A549 (cell line): ENCODE measurements around the gene TPBGL. TPM values are rescaled to one million over a fixed set of nuclear protein-coding genes. Genes with fewer than 3 reads are reported as not detected.

ENCODE experiments used
- ATAC-seq, 2 experiments: fragments of 200-7000 bp in 1 of 2; fragments of >200 bp in 1 of 2; cut with Nextera tagmentation in 1 of 2; cut with Tn5 transposase in 1 of 2; 3 replicates each; pipeline versions ENCODE4 v1.8.0 to v1.9.1; 2018 to 2020; ENCODE audit warnings: mild to moderate bottlenecking in 1 of 2, moderate library complexity in 1 of 2
- CTCF ChIA-PET: fragments of 300-600 bp; sonication (Branson Sonifier 250); formaldehyde crosslinking; extraction: SDS; loops from one replicate; lab custom pipeline; 2021; ENCODE audit warnings: antibody characterized with exemption, inconsistent platforms; lab: Yijun Ruan, JAX
- POLR2A ChIA-PET: fragments of 350-600 bp; formaldehyde crosslinking; extraction: SDS; loops from one replicate; lab custom pipeline; 2021; ENCODE audit warnings: antibody characterized with exemption, inconsistent platforms; lab: Yijun Ruan, JAX
- DNase-seq, 2 experiments: peaks; one replicate each; pipeline versions ENCODE4 v3.0.0 to v3.0.0-alpha.2; 2011 to 2016; ENCODE audit warnings: low read depth in 1 of 2, low spot score in 1 of 2
- FAIRE-seq: peaks from 2 replicates; lab custom pipeline; 2011; peaks lifted over from hg19 to GRCh38; lab: Jason Lieb, UNC
- H3K27ac ChIP-seq, 2 experiments: fragments of >200 bp; sonication (Bioruptor Twin); formaldehyde crosslinking; 3 replicates each; pipeline ENCODE4 v1.5.1; 2016 to 2017
- H3K4me1 ChIP-seq: fragments of >200 bp; sonication (Bioruptor Twin); formaldehyde crosslinking; 3 replicates; pipeline ENCODE4 v1.6.1; 2016
- H3K4me2 ChIP-seq: fragments of >200 bp; sonication (Bioruptor Twin); formaldehyde crosslinking; 3 replicates; pipeline ENCODE4 v1.6.1; 2016
- H3K4me3 ChIP-seq: fragments of >200 bp; sonication (Bioruptor Twin); formaldehyde crosslinking; 3 replicates; pipeline ENCODE4 v1.5.1; 2016
- H3K9me3 ChIP-seq: fragments of >200 bp; sonication (Bioruptor Twin); formaldehyde crosslinking; 3 replicates; pipeline ENCODE4 v1.6.1; 2016
- BCL3 ChIP-seq: fragments of >200 bp; sonication (Bioruptor Twin); formaldehyde crosslinking; IDR thresholded peaks from 3 replicates; pipeline ENCODE4 v1.6.1; 2016
- BHLHE40 ChIP-seq: IDR thresholded peaks from 2 replicates; pipeline ENCODE4 v1.6.1; 2012; ENCODE audit warnings: low read depth, low read length, inconsistent platforms
- CBX2 ChIP-seq: fragments of 200-600 bp; sonication (generic); IDR thresholded peaks from 2 replicates; pipeline ENCODE4 v1.6.1; 2016; ENCODE audit warnings: low read depth, mild to moderate bottlenecking, borderline replicate concordance
- CEBPB ChIP-seq, 2 experiments: fragments of >200 bp in 1 of 2; sonication (Bioruptor Twin) in 1 of 2; formaldehyde crosslinking in 1 of 2; IDR thresholded peaks; 2 replicates each; pipeline ENCODE4 v1.6.1; 2012 to 2016
- CHD2 ChIP-seq: fragments of 150-350 bp; IDR thresholded peaks from 2 replicates; pipeline ENCODE4 v1.6.1; 2014; ENCODE audit warnings: low read length; ENCODE audit not compliant: partially characterized antibody
- CHD4 ChIP-seq: fragments of 200-600 bp; sonication (generic); IDR thresholded peaks from 2 replicates; pipeline ENCODE4 v1.6.1; 2016; ENCODE audit warnings: antibody characterized with exemption, mild to moderate bottlenecking, borderline replicate concordance
- EP300 ChIP-seq, 2 experiments: fragments of >200 bp; sonication (Bioruptor Twin); formaldehyde crosslinking; IDR thresholded peaks; 2 replicates in 1 of 2; 3 replicates in 1 of 2; pipeline ENCODE4 v1.6.1; 2016 to 2017
- ESRRA ChIP-seq: fragments of 150-350 bp; IDR thresholded peaks from 2 replicates; pipeline ENCODE4 v1.6.1; 2014; ENCODE audit warnings: mild to moderate bottlenecking, low read length, borderline replicate concordance
- FOSB ChIP-seq: fragments of 250-450 bp; sonication (Bioruptor Pico); IDR thresholded peaks from 2 replicates; pipeline ENCODE4 v1.5.0; 2020; ENCODE audit warnings: mild to moderate bottlenecking, moderate library complexity
- HEYL ChIP-seq: fragments of 250-450 bp; sonication (Bioruptor Pico); IDR thresholded peaks from 2 replicates; pipeline ENCODE4 v1.8.0; 2021; ENCODE audit warnings: mild to moderate bottlenecking, moderate library complexity
- HOXA7 ChIP-seq: fragments of 250-450 bp; sonication (Bioruptor Pico); IDR thresholded peaks from 2 replicates; pipeline ENCODE4 v1.5.0; 2020; ENCODE audit warnings: mild to moderate bottlenecking, moderate library complexity
- KDM1A ChIP-seq: fragments of 200-600 bp; sonication (generic); IDR thresholded peaks from 2 replicates; pipeline ENCODE4 v1.6.1; 2016; ENCODE audit warnings: low read depth, mild to moderate bottlenecking
- MAFK ChIP-seq: fragments of 450-650 bp; IDR thresholded peaks from 2 replicates; pipeline ENCODE4 v1.6.1; 2014; ENCODE audit not compliant: partially characterized antibody
- MYC ChIP-seq: IDR thresholded peaks from 2 replicates; pipeline ENCODE4 v1.6.1; 2012; ENCODE audit warnings: mild to moderate bottlenecking, inconsistent platforms, low read length, improper control_type of control experiment, borderline replicate concordance
- NPAS2 ChIP-seq: fragments of 250-450 bp; sonication (Bioruptor Pico); IDR thresholded peaks from 2 replicates; pipeline ENCODE4 v1.8.0; 2022; ENCODE audit warnings: mild to moderate bottlenecking, moderate library complexity, borderline replicate concordance
- POLR2A ChIP-seq: IDR thresholded peaks from 2 replicates; pipeline ENCODE4 v1.6.1; 2012; ENCODE audit warnings: mild to moderate bottlenecking, low read length
- POLR2AphosphoS2 ChIP-seq: conservative IDR thresholded peaks from 2 replicates; pipeline ENCODE4 v1.6.1; 2012; ENCODE audit warnings: low read length, improper control_type of control experiment, inconsistent platforms
- RAD21 ChIP-seq, 2 experiments: fragments of >200 bp in 1 of 2; sonication (Bioruptor Twin) in 1 of 2; formaldehyde crosslinking in 1 of 2; IDR thresholded peaks in 1 of 2; conservative IDR thresholded peaks in 1 of 2; 2 replicates in 1 of 2; 3 replicates in 1 of 2; pipeline ENCODE4 v1.6.1; 2012 to 2018; ENCODE audit warnings: inconsistent platforms in 1 of 2
- RARB ChIP-seq: fragments of 250-450 bp; sonication (Bioruptor Pico); IDR thresholded peaks from 2 replicates; pipeline ENCODE4 v1.8.0; 2021; ENCODE audit warnings: mild to moderate bottlenecking, moderate library complexity
- RFX5 ChIP-seq: fragments of 450-650 bp; IDR thresholded peaks from 2 replicates; pipeline ENCODE4 v1.7.1; 2014; ENCODE audit warnings: antibody characterized with exemption, mild to moderate bottlenecking, moderate library complexity
- RNF2 ChIP-seq: fragments of 200-600 bp; sonication (generic); IDR thresholded peaks from 2 replicates; pipeline ENCODE4 v1.6.1; 2016; ENCODE audit warnings: low read depth, mild to moderate bottlenecking, antibody characterized with exemption, moderate library complexity, borderline replicate concordance
- USF2 ChIP-seq: fragments of 450-650 bp; IDR thresholded peaks from 2 replicates; pipeline ENCODE4 v1.6.1; 2014; ENCODE audit warnings: antibody characterized with exemption
- ZSCAN20 ChIP-seq: fragments of 250-450 bp; sonication (Bioruptor Pico); IDR thresholded peaks from 2 replicates; pipeline ENCODE4 v1.8.0; 2022; ENCODE audit warnings: mild to moderate bottlenecking, moderate library complexity
- WGBS: methylation state at CpG from one replicate; pipeline ENCODE4 v1.1.6; 2017; ENCODE audit errors: missing lambda C conversion rate; 5-methylcytosine and 5-hydroxymethylcytosine counted together
- polyA plus RNA-seq, 4 experiments: library from polyadenylated mRNA; depleted of rRNA in 3 of 4; stranded (reverse); fragments of >200 nt; fragmentation: RNase III in 1 of 4; extraction: RNeasy Plus Mini Kit Qiagen cat#74134 plus additional on column Dnase treatment in 1 of 4; gene quantifications; 2 replicates in 3 of 4; 3 replicates in 1 of 4; pipeline ENCODE4 v1.2.3, GENCODE V29; 2011 to 2017

Gene TPBGL
- polyA plus RNA-seq, 2 of the 4 experiments (the other 2 are of a cell fraction): 0.03 to 0.12 TPM

- no peaks in the 10 kb centered on the region for H3K9me3 ChIP-seq
- no peak for TF ChIP-seq RFX5
- TF ChIP-seq BHLHE40: no peak
- TF ChIP-seq MAFK: peak; percentile 78
- no peak for TF ChIP-seq MYC
- TF ChIP-seq, all 56 proteins: peak for 1
- Histone ChIP-seq H3K27ac (no peak overlapping the region), H3K4me2 (no peak overlapping the region), H3K4me3 (no peak overlapping the region), H3K4me1 (no peaks in the 10 kb centered on the region)
- CTCF ChIA-PET: interaction anchor here (1.0 to 12.3 kb wide), 6 partner anchors 15 to 294 kb away, joined by 4 to 123 read pairs (median 10); partner anchors contain the start of gene TPBGL
- WGBS: 27% methylated on average over 3 of the region's 5 CpGs
- POLR2A ChIA-PET: interaction anchor here (0.9 kb wide), 1 partner anchor 10 kb away, joined by 3 read pairs; no protein-coding TSS in a partner anchor
- ATAC-seq: peak; percentile 92 to 95
- DNase-seq: peak; percentile 21 to 29
- FAIRE-seq: no peak
Measured at GRCh38 chr11:75223954-75224643, 16.5 kb upstream of the TPBGL start.

GRCh38 chr11:75225794-75226193, 14.8 kb upstream of the TPBGL start:
- ATAC-seq (no peak), FAIRE-seq (no peak), DNase-seq (no peak)
- ChIA-PET CTCF (interaction anchor here (1.1 to 12.3 kb wide), 7 partner anchors 11 to 203 kb away, joined by 3 to 123 read pairs (median 7); partner anchors contain the start of gene TPBGL), POLR2A (no interaction called here)
- Histone ChIP-seq H3K27ac (no peak overlapping the region), H3K4me2 (no peak overlapping the region), H3K4me3 (no peak overlapping the region), H3K4me1 (no peaks in the 10 kb centered on the region), H3K9me3 (no peaks in the 10 kb centered on the region)
- TF ChIP-seq ZSCAN20 (CRISPR knock-in tag) (no peak), CBX2 (no peak), NPAS2 (CRISPR knock-in tag) (no peak), POLR2AphosphoS2 (no peak), CHD4 (no peak), CEBPB (IDR thresholded peaks at IDR 0.05) (no peak), BCL3 (no peak), CHD2 (no peak), ESRRA (no peak), RNF2 (no peak)
- WGBS: 15% methylated on average over 4 of the region's 4 CpGs

GRCh38 chr11:75229466-75229865, 11.1 kb upstream of the TPBGL start:
- no peak for FAIRE-seq
- CTCF ChIA-PET: interaction anchor here (0.9 to 12.3 kb wide), 6 partner anchors 10 to 300 kb away, joined by 3 to 123 read pairs (median 8); partner anchors contain the start of gene TPBGL
- H3K4me2 ChIP-seq: no peak overlapping the region
- 9% methylated on average over 2 of the region's 2 CpGs for WGBS
- TF ChIP-seq EP300 (IDR thresholded peaks at IDR 0.05) (no peak), RAD21 (conservative IDR thresholded peaks at IDR 0.05 in 1 of 2, IDR thresholded peaks at IDR 0.05 in 1 of 2) (no peak), HEYL (no peak), FOSB (no peak), POLR2A (no peak), CBX2 (no peak), MYC (no peak), USF2 (no peak), HOXA7 (CRISPR knock-in tag) (no peak), KDM1A (no peak), ZSCAN20 (CRISPR knock-in tag) (no peak), RARB (CRISPR knock-in tag) (no peak), BHLHE40 (no peak)
- TF ChIP-seq, all 56 proteins: peak for 0
- ATAC-seq (no peak), DNase-seq (no peak)
- Histone ChIP-seq H3K27ac (no peak overlapping the region), H3K4me3 (no peak overlapping the region), H3K9me3 (no peaks in the 10 kb centered on the region), H3K4me1 (no peaks in the 10 kb centered on the region)
- POLR2A ChIA-PET: no interaction called here
